Measurements from ENCODE around the gene ZBTB39.

Gene ZBTB39

DNA sequence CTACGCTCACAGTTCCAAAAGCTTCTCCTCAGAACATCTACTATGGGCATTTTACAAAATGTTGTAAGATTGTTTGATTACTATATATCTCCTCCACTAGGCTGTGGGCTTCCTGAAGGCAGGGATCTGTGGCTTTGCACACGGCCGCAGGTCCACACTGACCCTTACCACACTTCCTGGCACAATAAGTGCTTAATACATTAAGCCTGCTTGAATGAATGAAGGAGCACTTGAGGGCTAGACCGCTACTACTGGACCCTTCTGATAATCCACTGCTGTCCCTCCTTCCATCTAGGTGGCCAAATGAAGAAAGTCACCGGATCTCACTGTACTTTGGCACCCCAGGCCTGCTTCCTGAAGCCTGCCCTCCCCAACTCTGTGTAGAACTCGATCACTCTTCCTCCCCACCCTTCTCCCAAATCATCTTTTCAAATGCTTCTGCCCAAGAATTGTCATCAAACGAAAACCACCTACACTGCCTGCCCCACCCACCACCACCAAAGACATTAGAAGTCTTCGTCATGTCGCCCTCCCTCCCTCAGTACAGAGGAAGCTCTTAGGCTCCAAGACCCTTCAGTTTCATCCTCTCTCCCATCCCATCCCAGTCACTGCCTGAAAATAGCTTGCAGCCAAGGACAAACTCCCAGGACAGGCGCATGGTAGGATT lies 596 bp upstream of the ZBTB39 start:
- DNase-seq (ENCODE audit: low read depth), result no peak
- peak overlapping the region; percentile 27 for H3K4me3 ChIP-seq (ENCODE audit: low read depth, low read length)

DNA sequence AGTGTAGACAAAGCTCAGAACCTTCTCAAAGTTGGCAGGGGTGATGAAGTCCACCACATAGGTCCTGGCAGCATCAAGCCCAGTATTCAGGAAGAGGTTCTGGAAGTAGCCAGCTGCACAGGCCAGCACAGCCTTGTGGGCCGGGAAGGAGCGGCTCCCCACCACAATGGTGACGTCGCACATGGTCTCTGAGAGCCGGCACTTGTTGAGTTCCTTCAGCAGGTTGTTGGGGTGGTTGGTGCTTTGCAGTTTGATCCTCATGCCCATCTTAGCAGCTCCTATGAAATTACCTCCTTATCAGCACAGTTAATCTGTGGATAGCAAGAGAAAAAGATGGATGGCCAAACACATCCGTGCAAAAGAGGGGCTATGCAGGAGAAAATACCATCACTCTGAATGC lies 1.7 kb downstream of the ZBTB39 start:
- DNase-seq (ENCODE audit: low read depth), result no peak
- no peak overlapping the region for H3K4me3 ChIP-seq (ENCODE audit: low read depth, low read length)

DNA sequence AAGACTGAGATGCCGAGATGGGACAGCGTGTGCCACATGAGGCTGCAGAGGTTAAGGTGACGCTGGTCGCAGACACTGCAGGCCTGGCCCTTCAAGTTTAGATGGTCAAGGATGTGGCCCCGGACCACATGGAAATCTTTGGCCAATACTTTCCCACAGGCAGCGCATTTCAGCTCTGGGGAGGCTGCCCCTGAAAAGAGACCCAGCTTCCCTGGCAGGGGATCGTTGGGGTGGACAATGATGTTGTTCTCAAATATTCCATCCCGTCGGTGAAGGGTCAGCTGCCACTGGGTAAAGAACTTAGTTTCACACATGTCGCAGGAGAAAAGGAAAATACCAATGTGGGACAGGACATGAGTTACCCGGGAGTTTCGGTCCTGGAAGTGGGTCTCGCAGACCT lies 3.0 kb downstream of the ZBTB39 start:
- no peak for DNase-seq (ENCODE audit: low read depth)
- H3K4me3 ChIP-seq (ENCODE audit: low read depth, low read length), result no peak overlapping the region

DNA sequence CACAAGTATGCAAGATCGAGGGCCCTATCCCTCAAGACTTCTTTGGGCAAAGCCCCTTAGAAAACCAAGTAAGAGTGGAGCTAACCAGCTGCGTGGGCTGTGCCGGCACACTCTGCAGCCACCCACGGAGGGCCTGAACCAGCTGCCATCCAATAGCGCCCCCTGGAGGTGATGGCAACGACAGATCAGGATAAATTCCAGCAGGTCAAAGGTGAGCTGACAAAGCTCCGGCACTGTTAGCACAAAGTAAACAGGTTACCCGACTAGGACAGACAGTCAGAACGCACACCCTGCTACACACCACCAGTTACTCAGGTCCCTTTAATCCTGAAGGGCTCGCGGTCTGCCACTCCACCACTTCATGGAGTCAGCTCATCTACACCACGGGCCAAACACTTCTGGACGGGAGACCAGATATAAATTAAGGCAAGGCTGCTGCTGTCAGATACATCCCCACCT lies 4.9 kb downstream of the ZBTB39 start:
- no peak for DNase-seq (ENCODE audit: low read depth)

DNA sequence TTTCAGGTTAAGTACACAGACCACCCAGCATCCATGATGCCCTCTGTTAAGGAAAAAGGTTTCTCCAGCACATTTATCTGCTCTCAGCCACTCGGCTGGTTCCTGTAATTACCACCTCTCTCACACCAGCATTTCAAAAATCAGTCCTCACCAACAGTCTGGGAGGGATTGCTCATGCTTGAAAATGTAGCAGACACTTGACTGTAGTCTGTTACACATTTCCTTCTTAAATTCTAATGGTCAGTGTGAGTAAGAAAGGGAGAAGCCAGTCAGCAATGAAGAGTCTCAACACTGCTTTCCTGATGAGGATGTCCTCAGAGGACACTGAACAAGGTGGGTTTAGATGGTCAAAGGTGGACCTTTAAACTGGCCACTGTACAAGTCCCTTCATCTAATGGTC lies 6.0 kb downstream of the ZBTB39 start:
- no peak for DNase-seq (ENCODE audit: low read depth)
- H3K4me3 ChIP-seq (ENCODE audit: low read depth, low read length), result no peak overlapping the region

More for the DNA sequence above, 4.9 kb downstream of the ZBTB39 start:
- no peak overlapping the region for H3K4me3 ChIP-seq (ENCODE audit: low read depth, low read length)

DNA sequence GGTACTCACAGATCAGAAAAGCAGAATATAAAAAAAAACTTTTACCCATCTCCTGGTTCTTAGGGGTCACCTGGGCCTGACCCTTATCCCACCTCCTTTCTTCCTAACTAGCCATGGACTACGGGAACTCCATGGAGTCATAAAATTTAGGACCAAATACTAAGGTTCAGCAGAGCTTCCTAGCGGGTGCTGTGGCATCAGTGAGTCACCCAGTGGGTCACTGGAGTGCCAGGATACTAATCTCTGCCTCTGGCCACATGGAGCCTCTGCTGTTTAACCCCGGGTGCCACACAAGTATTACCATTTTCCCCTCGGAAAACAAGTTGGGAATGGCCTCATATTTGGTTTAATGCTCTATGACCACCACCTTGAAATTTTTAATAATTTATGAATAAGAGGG lies 6.9 kb downstream of the ZBTB39 start:
- H3K4me3 ChIP-seq (ENCODE audit: low read depth, low read length), result no peak overlapping the region
- DNase-seq (ENCODE audit: low read depth), result no peak

DNA sequence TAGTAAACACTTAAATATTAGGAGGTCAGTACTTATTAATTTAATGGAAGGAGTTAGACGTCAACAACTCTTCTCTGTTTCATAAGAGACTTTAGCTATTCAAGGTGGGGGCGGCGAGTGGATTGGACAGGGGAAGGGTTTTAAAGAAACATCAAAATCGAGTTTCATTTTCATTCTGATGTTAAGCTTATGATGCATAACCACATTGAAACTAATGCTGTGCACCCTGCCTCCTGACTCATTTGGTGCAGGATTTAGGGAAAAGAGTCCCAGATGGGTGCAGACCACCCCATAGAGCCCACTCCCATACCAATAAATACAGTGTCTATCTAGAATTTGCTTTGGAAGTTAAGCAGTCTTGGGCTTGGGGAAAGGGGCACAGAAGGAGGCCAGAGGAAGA lies 7.4 kb downstream of the ZBTB39 start:
- no peak overlapping the region for H3K4me3 ChIP-seq (ENCODE audit: low read depth, low read length)
- DNase-seq (ENCODE audit: low read depth), result no peak

DNA sequence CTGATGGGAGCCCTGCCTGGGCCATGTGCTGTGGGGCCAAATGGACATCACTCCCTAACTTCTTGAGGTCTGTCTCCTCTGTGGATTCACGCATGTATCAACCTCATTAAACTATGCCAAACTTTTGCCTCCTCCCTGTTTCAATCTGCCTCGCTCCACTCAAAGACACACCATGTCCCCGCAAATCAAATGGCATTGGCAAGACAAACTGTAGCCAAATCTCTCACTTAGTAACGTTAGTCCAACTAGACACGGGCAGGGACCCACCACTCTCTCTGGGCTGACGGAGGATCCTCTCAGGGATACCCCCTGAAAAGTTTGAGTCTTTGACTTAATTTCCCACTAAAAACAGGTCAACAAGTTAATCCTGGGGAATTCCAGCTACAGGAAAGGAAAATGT lies 8.0 kb downstream of the ZBTB39 start:
- H3K4me3 ChIP-seq (ENCODE audit: low read depth, low read length), result no peak overlapping the region
- no peak for DNase-seq (ENCODE audit: low read depth)

DNA sequence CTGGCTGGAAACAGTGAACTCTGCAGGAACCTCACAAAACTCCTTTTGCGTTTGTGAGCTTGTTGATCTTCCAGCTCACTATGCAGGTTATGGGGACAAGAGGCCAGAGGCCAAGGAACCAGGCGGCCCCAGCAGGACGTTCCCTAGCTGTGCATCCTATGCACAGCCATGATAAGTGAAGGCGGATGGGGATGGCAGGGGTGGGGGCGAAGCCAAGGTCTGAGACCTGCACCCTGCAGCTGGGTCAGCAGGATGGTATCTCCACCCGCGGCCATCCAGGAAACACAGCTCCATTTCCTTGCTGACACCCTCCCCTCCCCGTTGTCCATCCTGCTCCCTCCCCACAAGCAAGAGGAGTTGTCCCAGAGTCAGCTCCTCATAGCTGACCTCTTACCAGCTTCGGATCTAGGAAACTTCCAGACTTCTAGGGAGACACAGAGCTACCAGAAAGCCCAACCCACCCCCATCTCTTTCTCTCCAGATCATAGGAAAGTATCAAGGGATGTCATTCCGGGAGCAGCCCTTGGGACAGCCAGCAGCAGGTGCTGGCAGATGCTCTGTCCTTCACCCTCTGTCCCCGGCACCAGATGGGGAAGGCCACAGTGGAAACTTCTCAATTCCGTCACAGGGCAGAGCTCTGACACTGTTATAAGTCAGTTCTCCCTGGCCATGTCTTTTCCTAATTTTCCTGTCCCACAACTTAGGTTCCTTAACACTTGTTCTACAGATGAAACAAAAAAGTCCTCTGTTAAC lies 9.4 kb downstream of the ZBTB39 start:
- DNase-seq (ENCODE audit: low read depth), result no peak
- no peak overlapping the region for H3K4me3 ChIP-seq (ENCODE audit: low read depth, low read length)

DNA sequence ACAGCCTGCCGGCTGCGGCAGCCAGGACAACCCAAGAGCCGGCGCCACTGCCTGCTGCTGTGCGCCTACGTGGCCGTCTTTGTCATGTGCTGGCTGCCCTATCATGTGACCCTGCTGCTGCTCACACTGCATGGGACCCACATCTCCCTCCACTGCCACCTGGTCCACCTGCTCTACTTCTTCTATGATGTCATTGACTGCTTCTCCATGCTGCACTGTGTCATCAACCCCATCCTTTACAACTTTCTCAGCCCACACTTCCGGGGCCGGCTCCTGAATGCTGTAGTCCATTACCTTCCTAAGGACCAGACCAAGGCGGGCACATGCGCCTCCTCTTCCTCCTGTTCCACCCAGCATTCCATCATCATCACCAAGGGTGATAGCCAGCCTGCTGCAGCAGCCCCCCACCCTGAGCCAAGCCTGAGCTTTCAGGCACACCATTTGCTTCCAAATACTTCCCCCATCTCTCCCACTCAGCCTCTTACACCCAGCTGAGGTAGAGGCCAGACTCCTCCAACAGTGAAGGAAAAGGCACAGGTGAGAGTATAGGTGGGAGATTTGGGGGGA lies 10.3 kb downstream of the ZBTB39 start:
- H3K4me3 ChIP-seq (ENCODE audit: low read depth, low read length), result no peak overlapping the region
- DNase-seq (ENCODE audit: low read depth), result no peak

DNA sequence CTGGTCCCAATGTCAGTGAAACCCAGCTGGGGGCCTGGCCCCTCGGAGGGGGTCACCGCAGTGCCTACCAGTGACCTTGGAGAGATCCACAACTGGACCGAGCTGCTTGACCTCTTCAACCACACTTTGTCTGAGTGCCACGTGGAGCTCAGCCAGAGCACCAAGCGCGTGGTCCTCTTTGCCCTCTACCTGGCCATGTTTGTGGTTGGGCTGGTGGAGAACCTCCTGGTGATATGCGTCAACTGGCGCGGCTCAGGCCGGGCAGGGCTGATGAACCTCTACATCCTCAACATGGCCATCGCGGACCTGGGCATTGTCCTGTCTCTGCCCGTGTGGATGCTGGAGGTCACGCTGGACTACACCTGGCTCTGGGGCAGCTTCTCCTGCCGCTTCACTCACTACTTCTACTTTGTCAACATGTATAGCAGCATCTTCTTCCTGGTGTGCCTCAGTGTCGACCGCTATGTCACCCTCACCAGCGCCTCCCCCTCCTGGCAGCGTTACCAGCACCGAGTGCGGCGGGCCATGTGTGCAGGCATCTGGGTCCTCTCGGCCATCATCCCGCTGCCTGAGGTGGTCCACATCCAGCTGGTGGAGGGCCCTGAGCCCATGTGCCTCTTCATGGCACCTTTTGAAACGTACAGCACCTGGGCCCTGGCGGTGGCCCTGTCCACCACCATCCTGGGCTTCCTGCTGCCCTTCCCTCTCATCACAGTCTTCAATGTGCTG lies 11.0 kb downstream of the ZBTB39 start:
- DNase-seq (ENCODE audit: low read depth), result no peak
- no peak overlapping the region for H3K4me3 ChIP-seq (ENCODE audit: low read depth, low read length)

DNA sequence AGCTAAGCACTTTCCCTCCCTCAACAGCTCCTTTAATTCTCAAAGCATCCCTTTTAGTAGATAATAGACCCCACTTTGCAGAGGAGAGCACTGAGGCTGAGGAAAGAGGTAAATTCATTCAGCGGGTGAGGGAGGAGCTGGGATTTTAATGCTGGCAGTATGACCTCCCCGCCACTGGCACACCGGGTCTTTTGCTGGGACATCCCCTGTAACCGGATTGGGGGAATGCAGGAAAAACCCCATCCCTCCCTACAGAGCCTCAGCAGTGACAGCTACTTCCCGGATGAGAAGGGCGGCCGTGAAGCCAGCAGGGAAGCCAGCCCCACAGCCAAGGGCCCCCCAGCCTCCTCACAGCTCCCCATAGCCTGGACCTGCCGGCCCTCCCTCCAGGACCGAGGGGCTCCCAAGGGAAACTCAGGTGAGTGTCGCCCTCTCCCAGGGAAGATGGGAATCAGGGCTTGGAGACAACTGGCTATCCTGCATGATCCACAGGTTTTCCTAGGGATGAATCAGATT lies 12.1 kb downstream of the ZBTB39 start:
- no peak overlapping the region for H3K4me3 ChIP-seq (ENCODE audit: low read depth, low read length)
- DNase-seq (ENCODE audit: low read depth), result no peak

DNA sequence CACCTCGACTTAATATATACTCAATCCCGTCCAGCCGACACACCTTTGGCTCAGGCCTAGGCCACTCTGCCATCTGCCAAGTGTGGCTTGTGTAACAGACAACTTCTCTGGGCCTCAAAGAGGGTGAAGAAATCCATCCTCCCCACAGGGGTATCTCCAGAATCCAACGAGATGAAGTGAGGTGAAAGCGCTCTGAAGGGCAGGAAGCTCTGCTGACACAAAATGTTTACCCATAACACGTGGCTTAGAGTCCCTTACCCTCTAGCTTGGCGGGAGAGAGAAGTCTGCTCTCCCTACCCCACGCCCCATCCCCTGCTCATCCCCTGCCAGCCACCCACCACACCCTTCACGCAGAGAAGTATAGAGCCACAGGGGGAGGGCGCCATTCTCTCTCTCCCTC lies 13.0 kb downstream of the ZBTB39 start:
- no peak for DNase-seq (ENCODE audit: low read depth)
- H3K4me3 ChIP-seq (ENCODE audit: low read depth, low read length), result no peak overlapping the region

DNA sequence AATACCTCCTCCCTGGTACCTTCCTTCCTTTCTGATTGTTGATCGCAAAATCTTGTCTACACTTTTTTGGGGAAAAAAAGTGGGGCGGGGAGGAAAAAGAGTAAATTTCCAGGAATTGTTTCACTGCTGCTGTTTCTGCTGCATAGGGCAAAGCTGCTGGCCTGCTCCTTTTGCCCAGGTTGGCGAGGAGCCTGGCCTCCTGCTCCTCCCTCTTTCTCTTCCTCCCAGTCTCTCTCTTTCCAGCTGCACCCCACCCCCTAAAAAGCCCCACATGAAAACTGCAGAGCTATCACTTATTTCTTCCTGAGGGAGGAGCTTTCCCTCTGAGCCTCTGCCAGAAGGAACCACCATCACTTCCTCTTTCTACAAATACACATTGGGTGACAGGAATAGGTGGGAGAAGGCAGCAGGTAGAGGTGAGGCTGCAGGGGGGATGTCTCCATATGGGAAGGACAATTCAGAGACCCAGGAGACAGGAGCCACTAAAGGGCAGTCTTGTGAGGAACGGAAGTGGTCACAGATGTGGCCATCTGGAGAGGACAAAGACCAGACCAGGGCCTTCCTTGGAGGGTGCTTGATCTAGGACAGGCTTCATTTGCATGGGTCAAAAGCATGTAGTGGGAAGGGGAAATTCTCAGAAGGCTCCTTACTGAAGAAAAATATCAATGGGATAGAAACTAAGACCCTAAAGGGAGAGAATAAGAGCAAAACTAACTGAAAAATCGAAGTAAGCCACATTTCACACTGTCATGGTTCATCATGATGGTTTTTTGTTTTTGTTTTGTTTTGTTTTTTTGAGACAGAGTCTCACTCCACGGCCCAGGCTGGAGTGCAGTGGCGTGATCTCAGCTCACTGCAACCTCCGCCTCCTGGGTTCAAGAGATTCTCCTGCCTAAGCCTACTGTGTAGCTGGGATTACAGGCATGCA lies 14.8 kb downstream of the ZBTB39 start:
- no peak for DNase-seq (ENCODE audit: low read depth)
- no peak overlapping the region for H3K4me3 ChIP-seq (ENCODE audit: low read depth, low read length)

DNA sequence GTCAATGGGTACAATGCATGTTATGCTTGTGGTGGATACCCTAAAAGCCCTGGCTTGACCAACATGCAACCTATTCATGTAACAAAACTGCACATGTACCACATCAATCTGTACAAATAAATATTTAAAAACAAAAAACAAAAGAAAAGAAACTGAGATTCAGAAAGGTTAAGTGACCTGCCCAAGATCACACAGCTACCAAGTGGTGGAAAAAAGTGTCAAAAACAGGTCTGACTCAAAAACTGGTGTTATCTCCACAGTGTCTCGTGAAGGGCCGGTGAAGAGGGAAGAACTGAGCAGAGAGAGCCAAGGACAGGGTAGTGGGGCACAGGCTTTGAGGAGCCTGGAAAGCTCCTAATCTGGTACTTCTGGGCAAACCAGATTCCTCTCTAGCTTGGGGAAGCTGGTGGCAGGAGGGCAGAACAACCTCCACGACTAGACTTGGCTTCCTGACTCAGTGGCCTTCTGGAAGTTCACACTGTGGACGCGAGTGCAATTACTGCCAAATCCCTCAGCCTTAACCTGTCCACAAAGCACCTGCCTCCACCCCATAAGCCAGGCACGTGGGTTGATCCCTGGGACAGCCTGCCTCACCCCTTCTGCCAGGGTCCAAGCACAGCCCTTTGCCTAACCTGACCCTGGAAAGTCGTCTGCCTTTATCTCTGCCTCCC lies 15.6 kb downstream of the ZBTB39 start:
- no peak overlapping the region for H3K4me3 ChIP-seq (ENCODE audit: low read depth, low read length)

DNA sequence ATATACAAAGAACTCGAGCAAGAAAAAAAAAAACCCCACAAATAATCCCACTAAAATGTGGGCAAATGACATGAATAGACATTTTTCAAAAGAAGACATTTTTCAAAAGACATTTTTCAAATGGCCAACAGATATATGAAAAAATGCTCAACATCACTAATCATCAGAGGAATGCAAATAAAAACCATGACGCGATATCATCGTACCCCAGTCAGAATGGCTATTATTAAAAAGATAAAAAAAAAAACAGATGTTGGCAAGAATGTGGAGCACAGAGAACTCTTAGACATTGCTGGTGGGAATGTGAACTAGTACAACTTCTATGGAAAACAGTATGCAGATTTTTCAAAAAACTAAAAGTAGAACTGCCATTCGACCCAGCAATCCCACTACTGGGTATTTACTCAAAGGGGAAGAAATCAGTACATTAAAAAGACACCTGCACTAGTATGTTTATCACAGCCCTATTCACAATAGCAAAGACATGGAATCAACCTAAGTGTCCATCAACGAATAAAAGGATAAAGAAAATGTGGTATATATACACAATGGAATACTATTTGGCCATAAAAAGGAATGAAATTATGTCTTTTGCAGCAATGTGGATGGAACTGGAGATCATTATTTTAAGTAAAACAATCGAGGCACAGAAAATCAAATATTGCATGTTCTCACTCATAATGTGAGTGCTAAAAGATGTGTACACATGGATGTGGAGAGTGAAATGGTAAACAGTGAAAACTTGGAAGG lies 16.3 kb downstream of the ZBTB39 start:
- no peak for DNase-seq (ENCODE audit: low read depth)
- no peak overlapping the region for H3K4me3 ChIP-seq (ENCODE audit: low read depth, low read length)

More for the DNA sequence above, 15.6 kb downstream of the ZBTB39 start:
- DNase-seq (ENCODE audit: low read depth), result no peak

DNA sequence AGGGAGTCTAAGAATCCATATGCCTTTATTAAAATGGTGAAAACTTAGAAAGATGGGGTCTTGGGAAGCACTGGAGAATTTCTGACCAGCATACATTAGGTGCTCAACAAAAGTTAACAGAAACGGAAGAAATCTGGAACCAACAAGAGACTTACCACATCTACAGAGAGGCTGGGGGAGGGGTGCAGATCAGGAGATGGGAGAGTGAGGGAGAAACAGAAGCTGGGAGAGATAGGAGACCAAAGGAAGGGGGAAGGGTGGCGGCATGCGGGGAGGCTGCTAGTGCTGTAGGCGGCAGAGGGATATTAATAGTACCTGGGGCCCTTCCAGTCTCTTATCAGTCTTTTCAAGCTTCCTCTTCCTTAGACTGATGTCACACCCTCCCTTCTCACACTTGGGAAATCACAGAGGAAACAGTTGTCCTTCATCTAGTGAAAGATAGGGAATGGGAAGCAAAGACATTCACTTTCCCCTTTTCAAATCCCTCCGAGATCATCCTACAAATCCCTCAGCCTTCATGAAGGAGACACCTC lies 18.1 kb downstream of the ZBTB39 start:
- no peak overlapping the region for H3K4me3 ChIP-seq (ENCODE audit: low read depth, low read length)
- DNase-seq (ENCODE audit: low read depth), result no peak

Measured in skeletal muscle cell (primary cell).